Measurements from ENCODE around the gene GIGYF2. TPM values are rescaled to one million over a fixed set of nuclear protein-coding genes. Genes with fewer than 3 reads are reported as not detected.

GIGYF2 gene
- total RNA-seq, 1 donor from 2014 or later: 61.1 TPM

DNA sequence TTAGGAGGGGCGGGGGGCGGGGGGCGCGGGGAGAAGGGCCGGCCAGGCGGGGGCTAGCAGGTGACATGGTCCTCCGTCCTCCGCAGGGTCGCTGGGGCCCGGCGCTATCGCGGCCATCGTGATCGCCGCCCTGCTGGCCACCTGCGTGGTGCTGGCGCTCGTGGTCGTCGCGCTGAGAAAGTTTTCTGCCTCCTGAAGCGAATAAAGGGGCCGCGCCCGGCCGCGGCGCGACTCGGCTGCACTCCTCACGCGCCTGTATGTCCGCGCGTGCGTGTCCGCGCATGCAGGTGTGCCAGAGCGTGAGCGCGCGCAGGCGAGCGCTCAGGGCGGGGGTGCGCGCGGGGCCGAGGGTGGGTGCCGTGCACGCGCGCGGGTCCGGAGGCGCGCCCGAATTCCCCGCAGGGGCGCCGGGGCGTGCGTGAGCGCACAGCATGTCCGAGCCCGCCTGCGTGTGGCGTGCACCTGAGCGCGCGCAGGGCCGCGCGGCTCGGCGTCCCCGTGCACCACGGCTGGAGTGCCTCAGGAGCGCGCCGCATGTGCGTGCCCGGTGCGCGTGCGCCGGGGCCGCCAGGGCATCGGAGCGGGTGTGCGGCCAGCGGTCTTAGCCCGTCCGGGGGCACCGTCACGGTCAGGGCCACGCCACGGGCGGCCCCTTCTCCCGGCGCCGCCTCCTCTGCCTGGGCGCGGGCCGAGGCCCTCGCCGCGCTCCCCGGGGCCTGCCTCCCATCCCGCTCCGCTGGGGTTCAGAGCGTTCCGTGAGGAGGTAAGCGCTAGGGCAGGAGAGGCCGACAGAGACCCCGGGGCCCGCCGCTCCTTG, 179.2 kb downstream of the GIGYF2 start:
- peaks cover 8% of the 10 kb centered on the region for H3K36me3 Mint-ChIP-seq (ENCODE audit: low read depth, unreplicated experiment)
- DNase-seq (ENCODE audit: low spot score): peak; percentile 38
- no peak overlapping the region for H3K27ac Mint-ChIP-seq (ENCODE audit: unreplicated experiment)
- peaks cover 22% of the 10 kb centered on the region for H3K27me3 Mint-ChIP-seq (ENCODE audit: unreplicated experiment)
- H3K4me3 Mint-ChIP-seq (ENCODE audit: unreplicated experiment): no peak overlapping the region
- peak; percentile 18 for TF ChIP-seq CTCF (IDR thresholded peaks at IDR 0.05; ENCODE audit: unreplicated experiment)
- no peaks in the 10 kb centered on the region for H3K9me3 Mint-ChIP-seq (ENCODE audit: unreplicated experiment)
- peaks cover 9% of the 10 kb centered on the region for H3K4me1 Mint-ChIP-seq (ENCODE audit: unreplicated experiment)

DNA sequence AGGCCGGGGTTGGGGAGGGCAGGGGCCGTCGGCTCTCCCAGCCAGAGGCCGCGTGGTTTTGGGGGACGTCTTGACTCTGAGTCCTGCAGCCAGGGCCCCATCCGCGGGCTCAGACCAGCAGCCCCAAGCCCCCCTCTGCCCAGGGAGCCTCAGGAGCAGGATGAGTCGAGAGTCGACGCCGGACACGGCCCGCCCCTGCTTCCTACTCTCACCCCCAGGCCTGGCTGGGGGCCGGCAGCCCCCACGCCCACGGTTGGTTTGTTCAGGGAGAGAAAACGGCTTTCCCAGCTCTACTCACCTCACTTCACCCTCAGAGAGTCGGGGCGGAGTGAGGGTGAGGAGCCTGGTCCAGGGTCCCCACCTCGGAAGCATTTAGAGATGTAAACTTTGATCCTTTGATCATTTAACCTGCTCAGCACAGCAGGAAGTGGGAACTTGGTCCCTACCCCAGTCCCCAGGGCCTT, 179.9 kb downstream of the GIGYF2 start:
- Mint-ChIP-seq H3K4me3 (ENCODE audit: unreplicated experiment) (peak overlapping the region; percentile 56), H3K36me3 (ENCODE audit: low read depth, unreplicated experiment) (peaks cover 8% of the 10 kb centered on the region), H3K27ac (ENCODE audit: unreplicated experiment) (no peak overlapping the region), H3K27me3 (ENCODE audit: unreplicated experiment) (peaks cover 22% of the 10 kb centered on the region), H3K9me3 (ENCODE audit: unreplicated experiment) (no peaks in the 10 kb centered on the region), H3K4me1 (ENCODE audit: unreplicated experiment) (peaks cover 9% of the 10 kb centered on the region)
- DNase-seq (ENCODE audit: low spot score): no peak
- TF ChIP-seq CTCF (IDR thresholded peaks at IDR 0.05; ENCODE audit: unreplicated experiment): no peak

GRCh38 chr2:232877940-232878511, 180.9 kb downstream of the GIGYF2 start:
- Mint-ChIP-seq H3K9me3 (ENCODE audit: unreplicated experiment) (no peaks in the 10 kb centered on the region), H3K36me3 (ENCODE audit: low read depth, unreplicated experiment) (peaks cover 8% of the 10 kb centered on the region), H3K27ac (ENCODE audit: unreplicated experiment) (no peak overlapping the region), H3K4me1 (ENCODE audit: unreplicated experiment) (peaks cover 9% of the 10 kb centered on the region), H3K4me3 (ENCODE audit: unreplicated experiment) (peak overlapping the region; percentile 56), H3K27me3 (ENCODE audit: unreplicated experiment) (peaks cover 18% of the 10 kb centered on the region)
- TF ChIP-seq CTCF (IDR thresholded peaks at IDR 0.05; ENCODE audit: unreplicated experiment): no peak
- DNase-seq (ENCODE audit: low spot score): no peak

GRCh38 chr2:232878855-232879617, 181.9 kb downstream of the GIGYF2 start:
- Mint-ChIP-seq H3K4me3 (ENCODE audit: unreplicated experiment) (no peak overlapping the region), H3K9me3 (ENCODE audit: unreplicated experiment) (no peaks in the 10 kb centered on the region), H3K36me3 (ENCODE audit: low read depth, unreplicated experiment) (peaks cover 7% of the 10 kb centered on the region), H3K4me1 (ENCODE audit: unreplicated experiment) (peaks cover 9% of the 10 kb centered on the region), H3K27me3 (ENCODE audit: unreplicated experiment) (peaks cover 18% of the 10 kb centered on the region), H3K27ac (ENCODE audit: unreplicated experiment) (no peak overlapping the region)
- DNase-seq (ENCODE audit: low spot score): no peak
- TF ChIP-seq CTCF (IDR thresholded peaks at IDR 0.05; ENCODE audit: unreplicated experiment): no peak
